PFSK-1 (cell line): ENCODE results near the gene EXOC6B.

Experiments
- FOXP2 ChIP-seq: optimal IDR thresholded peaks from 2 replicates; pipeline ENCODE3; 2011; ENCODE audit warnings: borderline replicate concordance, control low read depth, inconsistent platforms; ENCODE audit not compliant: insufficient read depth; ENCODE audit errors: extremely low read length, extremely low read depth
- POLR2AphosphoS5 ChIP-seq: IDR thresholded peaks from 2 replicates; pipeline ENCODE4 v1.6.1; 2012; ENCODE audit warnings: low read depth, mild to moderate bottlenecking, control low read depth, low read length, moderate library complexity
- SIN3A ChIP-seq: IDR thresholded peaks from 2 replicates; pipeline ENCODE4 v1.6.1; 2012; ENCODE audit warnings: mild to moderate bottlenecking, low read length, moderate library complexity, borderline replicate concordance; ENCODE audit not compliant: insufficient read depth
- TAF1 ChIP-seq: IDR thresholded peaks from 2 replicates; pipeline ENCODE4 v1.6.1; 2012; ENCODE audit warnings: low read length, control low read depth, borderline replicate concordance; ENCODE audit not compliant: insufficient read depth
- TF ChIP-seq, protein P1 (sequence below), 2 experiments: IDR thresholded peaks; 2 replicates each; pipeline versions ENCODE4 v1.6.1 to v1.8.0; 2011 to 2012; ENCODE audit warnings: low read depth in 2 of 2, low read length in 2 of 2, control low read depth in 1 of 2, inconsistent platforms in 1 of 2, mild to moderate bottlenecking in 1 of 2, moderate library complexity in 1 of 2; ENCODE audit not compliant: insufficient read depth in 1 of 2

The EXOC6B gene

DNA sequence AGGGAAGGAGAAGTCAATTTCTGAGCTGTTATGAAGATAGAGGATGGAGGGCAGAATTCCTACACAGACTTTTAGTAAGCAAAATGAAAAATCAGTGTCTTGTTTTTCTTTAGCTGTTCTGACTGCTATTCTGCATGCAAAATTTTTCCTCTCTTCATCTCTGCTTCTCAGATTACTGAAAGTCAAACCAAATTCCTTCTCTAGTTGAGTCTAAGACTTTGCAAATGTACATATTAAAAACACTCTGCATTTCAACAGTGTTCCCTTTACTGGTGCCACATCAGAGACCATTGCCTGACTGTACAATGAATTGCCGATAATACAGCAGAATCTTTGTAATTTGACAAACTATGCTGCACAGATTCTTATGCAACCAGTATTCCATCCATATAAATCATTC, 198.8 kb downstream of the EXOC6B start:
- no peak for TF ChIP-seq FOXP2
- no peak for TF ChIP-seq SIN3A
- TF ChIP-seq, protein P1, sequence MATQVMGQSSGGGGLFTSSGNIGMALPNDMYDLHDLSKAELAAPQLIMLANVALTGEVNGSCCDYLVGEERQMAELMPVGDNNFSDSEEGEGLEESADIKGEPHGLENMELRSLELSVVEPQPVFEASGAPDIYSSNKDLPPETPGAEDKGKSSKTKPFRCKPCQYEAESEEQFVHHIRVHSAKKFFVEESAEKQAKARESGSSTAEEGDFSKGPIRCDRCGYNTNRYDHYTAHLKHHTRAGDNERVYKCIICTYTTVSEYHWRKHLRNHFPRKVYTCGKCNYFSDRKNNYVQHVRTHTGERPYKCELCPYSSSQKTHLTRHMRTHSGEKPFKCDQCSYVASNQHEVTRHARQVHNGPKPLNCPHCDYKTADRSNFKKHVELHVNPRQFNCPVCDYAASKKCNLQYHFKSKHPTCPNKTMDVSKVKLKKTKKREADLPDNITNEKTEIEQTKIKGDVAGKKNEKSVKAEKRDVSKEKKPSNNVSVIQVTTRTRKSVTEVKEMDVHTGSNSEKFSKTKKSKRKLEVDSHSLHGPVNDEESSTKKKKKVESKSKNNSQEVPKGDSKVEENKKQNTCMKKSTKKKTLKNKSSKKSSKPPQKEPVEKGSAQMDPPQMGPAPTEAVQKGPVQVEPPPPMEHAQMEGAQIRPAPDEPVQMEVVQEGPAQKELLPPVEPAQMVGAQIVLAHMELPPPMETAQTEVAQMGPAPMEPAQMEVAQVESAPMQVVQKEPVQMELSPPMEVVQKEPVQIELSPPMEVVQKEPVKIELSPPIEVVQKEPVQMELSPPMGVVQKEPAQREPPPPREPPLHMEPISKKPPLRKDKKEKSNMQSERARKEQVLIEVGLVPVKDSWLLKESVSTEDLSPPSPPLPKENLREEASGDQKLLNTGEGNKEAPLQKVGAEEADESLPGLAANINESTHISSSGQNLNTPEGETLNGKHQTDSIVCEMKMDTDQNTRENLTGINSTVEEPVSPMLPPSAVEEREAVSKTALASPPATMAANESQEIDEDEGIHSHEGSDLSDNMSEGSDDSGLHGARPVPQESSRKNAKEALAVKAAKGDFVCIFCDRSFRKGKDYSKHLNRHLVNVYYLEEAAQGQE (IDR thresholded peaks at IDR 0.05; ENCODE audit: insufficient read depth in 1 of 2, low read depth in 2 of 2, low read length in 2 of 2), result no peak
- TF ChIP-seq POLR2AphosphoS5, result no peak
- TF ChIP-seq TAF1, result no peak

DNA sequence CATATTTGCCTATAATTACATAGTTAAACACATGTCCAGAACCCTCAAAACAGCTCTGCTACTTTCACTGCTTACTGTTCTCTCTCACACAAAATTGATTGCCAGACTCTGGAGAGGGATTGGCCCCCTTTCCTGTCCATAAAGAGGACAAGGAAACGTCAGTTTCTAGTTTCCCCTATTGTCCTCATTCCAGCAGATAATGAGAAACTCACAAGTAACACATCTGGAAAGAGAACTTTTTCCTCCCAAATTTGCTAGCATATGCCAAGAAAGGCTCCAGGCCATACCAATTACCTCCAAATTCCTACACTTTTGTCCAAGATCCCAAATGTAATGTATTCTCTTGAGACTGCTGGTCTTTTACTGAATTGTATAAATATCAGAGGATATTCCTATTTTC, 200.5 kb downstream of the EXOC6B start:
- TF ChIP-seq FOXP2 (no peak), SIN3A (no peak)
- TF ChIP-seq, protein P1 (IDR thresholded peaks at IDR 0.05; ENCODE audit: insufficient read depth in 1 of 2, low read depth in 2 of 2, low read length in 2 of 2), result no peak

- TF ChIP-seq, protein P1 (IDR thresholded peaks at IDR 0.05; ENCODE audit: insufficient read depth in 1 of 2, low read depth in 2 of 2, low read length in 2 of 2), result no peak
- TF ChIP-seq POLR2AphosphoS5 (no peak), TAF1 (no peak), FOXP2 (no peak), SIN3A (no peak)
Measured at GRCh38 chr2:72623481-72623880, 202.4 kb downstream of the EXOC6B start.

GRCh38 chr2:72619626-72620025, 206.2 kb downstream of the EXOC6B start:
- TF ChIP-seq FOXP2 (no peak), SIN3A (no peak), TAF1 (no peak), POLR2AphosphoS5 (no peak)
- TF ChIP-seq, protein P1 (IDR thresholded peaks at IDR 0.05; ENCODE audit: insufficient read depth in 1 of 2, low read depth in 2 of 2, low read length in 2 of 2), result no peak

DNA sequence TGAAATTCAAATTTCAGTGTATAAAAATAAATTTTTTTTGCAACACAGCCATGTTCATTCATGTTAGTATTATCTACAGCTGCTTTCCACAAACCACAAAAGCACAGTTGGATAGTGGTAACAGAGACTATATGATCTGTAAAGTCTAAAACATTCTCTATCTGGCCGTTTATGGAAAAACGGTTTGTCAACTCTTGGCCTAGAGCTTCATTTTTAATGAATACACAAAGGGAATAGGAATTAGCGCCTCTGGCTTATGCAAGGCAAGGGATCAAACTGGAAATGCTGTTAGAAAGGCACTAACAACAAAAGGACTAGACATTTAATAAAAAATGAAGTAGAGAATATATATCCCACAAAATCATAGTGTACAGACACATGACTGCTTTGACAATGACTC, 211.9 kb downstream of the EXOC6B start:
- no peak for TF ChIP-seq POLR2AphosphoS5
- TF ChIP-seq TAF1, result no peak
- TF ChIP-seq, protein P1 (IDR thresholded peaks at IDR 0.05; ENCODE audit: insufficient read depth in 1 of 2, low read depth in 2 of 2, low read length in 2 of 2), result no peak
- no peak for TF ChIP-seq FOXP2
- TF ChIP-seq SIN3A, result no peak
